HL-60 (cell line): ENCODE results near the gene TUBA3D.
"Not testable (repeated sequence)": the region's sequence is repeated elsewhere in the genome, so short reads cannot be mapped to it uniquely, and the experiment has no call there.

Experiments used
- DNase-seq, 2 experiments: peaks; one replicate each; pipeline ENCODE4 v3.0.0-alpha.2; 2010 to 2020; ENCODE audit warnings: low read depth in 1 of 2, low spot score in 1 of 2
- H3K27ac ChIP-seq: fragments of 250-450 bp; sonication (Bioruptor Pico); replicated peaks from 2 replicates; pipeline ENCODE4 v1.5.1; 2020; ENCODE audit warnings: mild to moderate bottlenecking, moderate library complexity
- H3K27me3 ChIP-seq: fragments of 250-450 bp; sonication (Bioruptor Pico); 2 replicates; pipeline ENCODE4 v1.5.1; 2021; ENCODE audit warnings: mild to moderate bottlenecking, moderate library complexity; ENCODE audit not compliant: insufficient read depth, poor library complexity, severe bottlenecking
- H3K4me3 ChIP-seq: replicated peaks from 2 replicates; pipeline ENCODE4 v1.5.1; 2011; ENCODE audit warnings: mild to moderate bottlenecking, control low read depth, low read length; ENCODE audit not compliant: insufficient read depth
- GABPA ChIP-seq: IDR thresholded peaks from 2 replicates; pipeline ENCODE4 v1.6.1; 2012; ENCODE audit warnings: low read depth
- POLR2AphosphoS5 ChIP-seq: IDR thresholded peaks from 2 replicates; pipeline ENCODE4 v1.6.1; 2012; ENCODE audit warnings: low read depth
- SPI1 ChIP-seq: IDR thresholded peaks from 2 replicates; pipeline ENCODE4 v1.6.1; 2012; ENCODE audit warnings: low read depth, mild to moderate bottlenecking, borderline replicate concordance
- TF ChIP-seq, protein P1 (sequence below): IDR thresholded peaks from 2 replicates; pipeline ENCODE4 v1.6.1; 2012; ENCODE audit warnings: low read depth; ENCODE audit not compliant: insufficient replicate concordance
- TF ChIP-seq, protein P2 (sequence below): IDR thresholded peaks from one replicate; pipeline ENCODE4 v1.5.1; 2011; ENCODE audit warnings: low read length, control low read depth, inconsistent platforms; ENCODE audit not compliant: insufficient read depth

The TUBA3D gene

DNA sequence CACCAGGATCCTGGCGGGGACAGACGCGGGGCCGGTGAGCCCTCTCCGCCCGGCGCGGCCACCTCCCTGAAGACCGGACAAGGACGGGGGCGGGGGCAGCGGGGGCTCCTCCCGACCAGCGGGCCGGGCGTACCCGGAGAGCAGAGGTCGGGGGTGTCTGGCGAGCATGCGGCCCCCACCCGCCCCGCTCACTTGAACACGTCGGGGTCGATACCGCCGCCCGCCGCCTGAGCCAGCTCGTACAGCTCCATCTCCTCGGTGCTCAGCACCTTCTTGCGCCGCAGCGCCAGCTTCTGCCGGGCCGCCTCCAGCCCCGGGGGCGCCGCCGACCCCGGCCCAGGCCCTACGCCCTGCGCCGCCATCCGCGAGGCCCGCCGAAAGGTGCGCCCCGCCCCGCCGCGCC is 16.1 kb downstream of the TUBA3D start, which contains the start of gene MZT2A:
TSS of gene MZT2A (minus strand) at position 383 of the 403 bp plus-strand sequence. CDS start at position 362, 21 bp downstream.
- DNase-seq: peak in 1 of 2 experiments; percentile 28

DNA sequence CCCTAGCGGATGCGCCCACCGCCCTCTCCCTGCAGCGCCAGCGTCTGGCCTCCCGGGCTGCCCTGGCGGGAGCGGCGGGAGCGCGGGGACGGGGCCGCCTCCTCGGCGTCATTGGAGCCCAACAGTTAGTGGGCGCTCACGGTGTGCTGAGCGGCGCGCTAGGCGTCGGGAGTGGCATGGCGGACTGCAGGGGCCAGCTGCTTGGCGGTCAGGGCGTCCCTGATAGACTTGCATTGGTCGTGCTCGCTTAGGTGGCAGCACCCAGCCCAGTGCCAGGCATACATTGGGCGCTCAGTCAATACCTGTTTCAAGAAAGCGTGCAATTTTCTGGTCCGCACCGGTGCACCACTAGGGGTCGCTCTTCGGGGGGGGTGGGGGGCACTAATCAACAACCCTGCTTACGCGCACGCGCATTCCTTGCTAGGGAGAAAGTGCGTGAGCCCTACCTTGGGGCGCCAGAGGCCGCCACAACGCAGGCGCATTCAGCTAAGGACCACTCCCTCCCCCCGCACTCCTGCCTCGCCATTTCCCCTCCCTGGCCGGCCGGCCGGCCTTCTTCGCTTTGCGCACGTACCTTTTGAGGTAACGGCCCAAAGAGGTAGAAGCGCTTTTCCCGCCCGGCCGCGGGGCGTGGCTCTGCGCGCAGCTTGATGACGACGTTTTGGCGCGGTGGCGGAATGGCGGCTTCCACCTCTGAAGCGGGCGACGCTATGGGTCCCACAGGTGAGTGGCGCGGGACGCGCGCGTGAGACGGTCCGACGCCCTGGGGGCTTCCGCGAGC is 16.7 kb downstream of the TUBA3D start:
- H3K27me3 ChIP-seq: no peaks in the 10 kb centered on the region
- DNase-seq: peak; percentile 94 to 98
- no peak for TF ChIP-seq GABPA
- peak; percentile 59 for TF ChIP-seq POLR2AphosphoS5
- peak; percentile 35; the same call in 1 of the 2 replicates for TF ChIP-seq SPI1
- TF ChIP-seq, protein P1, sequence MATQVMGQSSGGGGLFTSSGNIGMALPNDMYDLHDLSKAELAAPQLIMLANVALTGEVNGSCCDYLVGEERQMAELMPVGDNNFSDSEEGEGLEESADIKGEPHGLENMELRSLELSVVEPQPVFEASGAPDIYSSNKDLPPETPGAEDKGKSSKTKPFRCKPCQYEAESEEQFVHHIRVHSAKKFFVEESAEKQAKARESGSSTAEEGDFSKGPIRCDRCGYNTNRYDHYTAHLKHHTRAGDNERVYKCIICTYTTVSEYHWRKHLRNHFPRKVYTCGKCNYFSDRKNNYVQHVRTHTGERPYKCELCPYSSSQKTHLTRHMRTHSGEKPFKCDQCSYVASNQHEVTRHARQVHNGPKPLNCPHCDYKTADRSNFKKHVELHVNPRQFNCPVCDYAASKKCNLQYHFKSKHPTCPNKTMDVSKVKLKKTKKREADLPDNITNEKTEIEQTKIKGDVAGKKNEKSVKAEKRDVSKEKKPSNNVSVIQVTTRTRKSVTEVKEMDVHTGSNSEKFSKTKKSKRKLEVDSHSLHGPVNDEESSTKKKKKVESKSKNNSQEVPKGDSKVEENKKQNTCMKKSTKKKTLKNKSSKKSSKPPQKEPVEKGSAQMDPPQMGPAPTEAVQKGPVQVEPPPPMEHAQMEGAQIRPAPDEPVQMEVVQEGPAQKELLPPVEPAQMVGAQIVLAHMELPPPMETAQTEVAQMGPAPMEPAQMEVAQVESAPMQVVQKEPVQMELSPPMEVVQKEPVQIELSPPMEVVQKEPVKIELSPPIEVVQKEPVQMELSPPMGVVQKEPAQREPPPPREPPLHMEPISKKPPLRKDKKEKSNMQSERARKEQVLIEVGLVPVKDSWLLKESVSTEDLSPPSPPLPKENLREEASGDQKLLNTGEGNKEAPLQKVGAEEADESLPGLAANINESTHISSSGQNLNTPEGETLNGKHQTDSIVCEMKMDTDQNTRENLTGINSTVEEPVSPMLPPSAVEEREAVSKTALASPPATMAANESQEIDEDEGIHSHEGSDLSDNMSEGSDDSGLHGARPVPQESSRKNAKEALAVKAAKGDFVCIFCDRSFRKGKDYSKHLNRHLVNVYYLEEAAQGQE: no peak
- TF ChIP-seq, protein P2, sequence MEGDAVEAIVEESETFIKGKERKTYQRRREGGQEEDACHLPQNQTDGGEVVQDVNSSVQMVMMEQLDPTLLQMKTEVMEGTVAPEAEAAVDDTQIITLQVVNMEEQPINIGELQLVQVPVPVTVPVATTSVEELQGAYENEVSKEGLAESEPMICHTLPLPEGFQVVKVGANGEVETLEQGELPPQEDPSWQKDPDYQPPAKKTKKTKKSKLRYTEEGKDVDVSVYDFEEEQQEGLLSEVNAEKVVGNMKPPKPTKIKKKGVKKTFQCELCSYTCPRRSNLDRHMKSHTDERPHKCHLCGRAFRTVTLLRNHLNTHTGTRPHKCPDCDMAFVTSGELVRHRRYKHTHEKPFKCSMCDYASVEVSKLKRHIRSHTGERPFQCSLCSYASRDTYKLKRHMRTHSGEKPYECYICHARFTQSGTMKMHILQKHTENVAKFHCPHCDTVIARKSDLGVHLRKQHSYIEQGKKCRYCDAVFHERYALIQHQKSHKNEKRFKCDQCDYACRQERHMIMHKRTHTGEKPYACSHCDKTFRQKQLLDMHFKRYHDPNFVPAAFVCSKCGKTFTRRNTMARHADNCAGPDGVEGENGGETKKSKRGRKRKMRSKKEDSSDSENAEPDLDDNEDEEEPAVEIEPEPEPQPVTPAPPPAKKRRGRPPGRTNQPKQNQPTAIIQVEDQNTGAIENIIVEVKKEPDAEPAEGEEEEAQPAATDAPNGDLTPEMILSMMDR: peak; percentile 26
- peak overlapping the region; percentile 96 for H3K4me3 ChIP-seq
- H3K27ac ChIP-seq: peak overlapping the region; percentile 90

More for the DNA sequence above, 16.1 kb downstream of the TUBA3D start, which contains the start of gene MZT2A:
- H3K27ac ChIP-seq: peak within 1 kb of the TSS; percentile 90
- H3K4me3 ChIP-seq: peak within 1 kb of the TSS; percentile 96
- not testable (repeated sequence) for H3K27me3 ChIP-seq
- TF ChIP-seq POLR2AphosphoS5: 0 out of 2 replicates have a peak, but pooled peaks have one; percentile 32

DNA sequence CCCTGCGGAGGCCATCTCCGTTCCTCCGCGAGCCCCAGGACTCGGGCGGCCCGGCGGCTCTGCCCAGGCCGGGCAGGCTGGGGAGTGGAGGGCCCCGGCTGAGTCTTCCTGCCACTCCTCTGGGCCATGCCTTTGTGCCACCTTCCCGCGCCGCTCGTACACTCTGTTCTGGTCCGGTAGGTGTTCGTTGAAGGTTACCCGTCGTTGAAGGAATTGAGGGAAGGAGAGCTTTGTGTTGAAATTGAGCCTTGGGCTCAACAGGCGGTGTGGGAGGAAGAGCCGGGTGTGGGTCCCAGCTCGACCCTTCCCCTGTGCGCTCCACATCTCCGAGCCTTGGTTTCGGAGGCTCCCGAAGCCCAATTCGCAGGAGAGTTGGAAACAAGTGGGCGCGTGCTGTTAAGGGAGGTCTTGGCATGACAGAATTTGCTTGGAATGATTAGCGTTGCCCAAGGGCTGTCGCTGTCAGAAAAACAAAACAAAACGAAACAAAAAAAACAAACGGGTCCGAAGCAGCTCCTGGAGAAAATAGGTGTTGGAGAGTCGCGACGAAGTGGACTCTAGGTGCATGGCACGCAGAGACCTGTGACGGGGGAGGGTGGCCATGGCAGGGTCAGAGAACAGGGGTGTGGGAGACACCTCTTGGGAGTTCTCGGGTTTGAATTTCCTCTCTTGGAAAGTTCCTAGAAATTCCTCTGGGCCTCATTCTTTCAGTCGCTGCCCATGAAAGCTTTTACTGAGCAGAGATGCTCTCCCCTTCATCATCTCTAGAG is 17.5 kb downstream of the TUBA3D start:
- TF ChIP-seq GABPA: no peak
- no peak for TF ChIP-seq POLR2AphosphoS5
- TF ChIP-seq, protein P1: peak; percentile 39
- H3K4me3 ChIP-seq: peak overlapping the region; percentile 96
- no peaks in the 10 kb centered on the region for H3K27me3 ChIP-seq
- peak overlapping the region; percentile 90 for H3K27ac ChIP-seq
- DNase-seq: no peak

DNA sequence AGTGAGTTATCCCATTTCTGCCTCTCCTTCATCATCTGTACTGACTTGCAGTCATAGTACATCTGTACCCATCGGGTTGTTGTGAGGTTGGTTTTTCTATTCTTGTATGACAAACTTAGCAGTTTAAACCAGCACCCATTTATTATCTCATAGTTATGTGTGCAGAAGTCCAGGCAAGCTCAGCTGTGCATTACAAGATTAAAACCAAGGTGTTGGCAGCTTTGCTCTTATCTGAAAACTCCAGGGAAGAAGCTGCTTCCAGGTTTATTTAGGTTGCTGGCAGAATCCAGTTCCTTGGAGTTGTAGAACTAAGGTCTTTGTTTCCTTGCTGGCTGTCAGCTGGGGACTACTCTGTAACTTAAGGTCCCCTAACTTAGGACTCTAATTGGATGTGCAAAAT is 19.6 kb downstream of the TUBA3D start:
- not testable (repeated sequence) for DNase-seq, H3K27ac ChIP-seq, H3K4me3 ChIP-seq, H3K27me3 ChIP-seq

- DNase-seq, H3K27ac ChIP-seq, H3K27me3 ChIP-seq, H3K4me3 ChIP-seq: not testable (repeated sequence)
These were observed 22.5 kb downstream of the TUBA3D start for GRCh38 chr2:131498321-131498973.

GRCh38 chr2:131503587-131503986 is 27.7 kb downstream of the TUBA3D start:
- H3K4me3 ChIP-seq, H3K27ac ChIP-seq, DNase-seq, H3K27me3 ChIP-seq: not testable (repeated sequence)

DNA sequence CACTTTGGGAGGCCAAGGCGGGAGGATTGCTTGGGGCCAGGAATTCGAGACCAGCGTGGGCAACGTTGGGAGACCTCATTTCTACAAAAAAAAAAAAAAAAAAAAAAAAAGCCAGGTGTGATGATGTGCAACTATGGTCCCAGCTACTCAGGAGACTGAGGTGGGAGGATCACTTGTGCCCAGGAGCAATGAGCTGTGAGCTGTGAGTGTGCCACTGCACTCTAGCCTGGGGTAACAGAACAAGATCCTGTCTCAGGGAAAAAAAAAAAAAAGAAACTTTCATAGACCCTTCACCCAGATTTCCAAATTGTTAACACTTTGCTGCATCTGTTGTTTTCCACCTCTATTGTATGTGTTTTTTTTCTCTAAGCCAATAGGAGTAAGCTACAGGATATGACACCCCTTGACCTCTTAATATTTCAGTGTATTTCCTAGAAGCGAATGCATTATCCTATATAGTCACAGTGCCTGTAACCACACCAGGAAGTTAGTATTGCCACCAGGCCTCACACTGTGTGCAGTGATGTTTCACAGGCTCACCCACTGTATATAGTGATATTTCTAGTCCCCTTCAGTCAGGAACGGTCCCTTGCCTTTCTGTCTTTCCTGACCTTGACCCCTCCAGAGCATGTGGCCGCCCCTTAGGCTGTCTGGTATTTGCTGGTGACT is 28.3 kb downstream of the TUBA3D start:
- not testable (repeated sequence) for H3K4me3 ChIP-seq, DNase-seq, H3K27me3 ChIP-seq, H3K27ac ChIP-seq
